HepG2 (cell line): ENCODE measurements around the gene COL8A1. TPM values are rescaled to one million over a fixed set of nuclear protein-coding genes. Genes with fewer than 3 reads are reported as not detected.

Experiments
- ATAC-seq: fragments of 200-7000 bp; cut with Tn5 transposase; 3 replicates; pipeline ENCODE4 v1.9.1; 2020; ENCODE audit warnings: mild to moderate bottlenecking, moderate library complexity
- BruUV-seq: library from RNA; stranded (reverse); fragments of 400-500 nt; replicated peaks from 2 replicates; lab custom pipeline; 2021; lab: Mats Ljungman, UMichigan
- CTCF ChIA-PET: fragments of 300-600 bp; formaldehyde crosslinking; extraction: SDS; loops from one replicate; lab custom pipeline; 2021; ENCODE audit warnings: low total read pairs, inconsistent platforms, low intra/inter-chr PET ratio; lab: Yijun Ruan, JAX
- POLR2A ChIA-PET: fragments of 350-600 bp; sonication (Branson Sonifier 250); formaldehyde crosslinking; loops from one replicate; lab custom pipeline; 2020; ENCODE audit warnings: antibody characterized with exemption, inconsistent platforms; lab: Yijun Ruan, JAX
- DNase-seq: peaks from one replicate; pipeline ENCODE4 v3.0.0-alpha.2; 2015; ENCODE audit warnings: low spot score
- FAIRE-seq: peaks from 3 replicates; lab custom pipeline; 2011; peaks lifted over from hg19 to GRCh38; lab: Jason Lieb, UNC
- H2AFZ ChIP-seq: one replicate; pipeline ENCODE4 v1.6.1; 2011; ENCODE audit warnings: low read length, inconsistent platforms
- H3K27ac ChIP-seq: fragments of 300-600 bp; 3 replicates; pipeline ENCODE4 v1.8.0; 2011; ENCODE audit warnings: mixed run types, mild to moderate bottlenecking, mixed read lengths, low read length, inconsistent platforms; ENCODE audit not compliant: insufficient read depth; ENCODE audit errors: extremely low read length
- H3K27me3 ChIP-seq, 2 experiments: fragments of 200-600 bp in 1 of 2; 2 replicates in 1 of 2; 3 replicates in 1 of 2; pipeline versions ENCODE4 v1.6.0 to v1.8.0; 2011; ENCODE audit warnings: low read length in 2 of 2, mild to moderate bottlenecking in 2 of 2, moderate library complexity in 2 of 2, inconsistent platforms in 1 of 2; ENCODE audit not compliant: insufficient read depth in 2 of 2, control insufficient read depth in 1 of 2
- H3K36me3 ChIP-seq, 2 experiments: fragments of 200-600 bp in 1 of 2; replicated peaks in 1 of 2; 2 replicates in 1 of 2; 3 replicates in 1 of 2; pipeline versions ENCODE4 v1.5.1 to v1.8.0; 2011; ENCODE audit warnings: low read length in 2 of 2, inconsistent platforms in 1 of 2; ENCODE audit not compliant: insufficient read depth in 2 of 2, control insufficient read depth in 1 of 2
- H3K4me1 ChIP-seq: 2 replicates; pipeline ENCODE4 v1.5.1; 2012; ENCODE audit warnings: low read length, inconsistent platforms; ENCODE audit not compliant: insufficient read depth
- H3K4me2 ChIP-seq: 2 replicates; pipeline ENCODE4 v1.6.0; 2011; ENCODE audit warnings: low read depth, low read length, inconsistent platforms
- H3K4me3 ChIP-seq, 3 experiments: fragments of 200-600 bp in 1 of 3; sonication (generic), shearing (Covaris generic) in 1 of 3; replicated peaks in 1 of 3; 2 replicates each; pipeline ENCODE4 v1.5.1; 2011 to 2016; ENCODE audit warnings: low read length in 3 of 3, inconsistent platforms in 2 of 3, low read depth in 2 of 3, mild to moderate bottlenecking in 2 of 3, control low read depth in 1 of 3, mixed read lengths in 1 of 3; ENCODE audit not compliant: insufficient read depth in 1 of 3
- H3K79me2 ChIP-seq: one replicate; pipeline ENCODE4 v1.6.1; 2011; ENCODE audit warnings: low read length, inconsistent platforms; ENCODE audit not compliant: insufficient read depth
- H3K9ac ChIP-seq: 2 replicates; pipeline ENCODE4 v1.6.0; 2011; ENCODE audit warnings: mild to moderate bottlenecking, low read depth, low read length, inconsistent platforms; ENCODE audit not compliant: insufficient read depth
- H3K9me3 ChIP-seq: 2 replicates; pipeline ENCODE4 v1.5.1; 2012; ENCODE audit warnings: mild to moderate bottlenecking, low read length
- H4K20me1 ChIP-seq: 2 replicates; pipeline ENCODE4 v1.6.0; 2011; ENCODE audit warnings: inconsistent platforms, mild to moderate bottlenecking, low read length, moderate library complexity; ENCODE audit not compliant: insufficient read depth
- CEBPB ChIP-seq: IDR thresholded peaks from 2 replicates; pipeline ENCODE4 v1.6.1; 2011; ENCODE audit warnings: low read depth, low read length, improper control_type of control experiment, borderline replicate concordance
- HMGXB4 ChIP-seq, 2 experiments: sonication (generic) in 1 of 2; formaldehyde crosslinking in 1 of 2; IDR thresholded peaks; 2 replicates each; pipeline versions ENCODE4 v1.4.0 to v1.6.1; 2018 to 2020; ENCODE audit warnings: missing genetic modification reagents in 2 of 2, borderline replicate concordance in 1 of 2, low read depth in 1 of 2, mild to moderate bottlenecking in 1 of 2, missing biosample characterization in 1 of 2
- KDM2A ChIP-seq: sonication (generic); formaldehyde crosslinking; IDR thresholded peaks from 2 replicates; pipeline ENCODE4 v1.4.0; 2020; ENCODE audit warnings: low read depth, missing genetic modification reagents, borderline replicate concordance
- RBM22 ChIP-seq: fragments of 200-400 bp; formaldehyde crosslinking; optimal IDR thresholded peaks from 2 replicates; pipeline ENCODE3; 2017; ENCODE audit warnings: mild to moderate bottlenecking, low read length, moderate library complexity
- SAFB2 ChIP-seq: sonication (generic); formaldehyde crosslinking; IDR thresholded peaks from 2 replicates; pipeline ENCODE4 v1.5.1; 2020; ENCODE audit warnings: missing genetic modification reagents, low read depth, mild to moderate bottlenecking, borderline replicate concordance
- SP2 ChIP-seq: sonication (generic); formaldehyde crosslinking; IDR thresholded peaks from 2 replicates; pipeline ENCODE4 v1.5.1; 2020; ENCODE audit warnings: mild to moderate bottlenecking, missing genetic modification reagents
- ZNF337 ChIP-seq: sonication (generic); formaldehyde crosslinking; IDR thresholded peaks from 2 replicates; pipeline ENCODE4 v1.5.1; 2020; ENCODE audit warnings: missing genetic modification reagents, low read depth, mild to moderate bottlenecking, borderline replicate concordance
- ZNF367 ChIP-seq: sonication (generic); formaldehyde crosslinking; IDR thresholded peaks from 2 replicates; pipeline ENCODE4 v1.4.0; 2020; ENCODE audit warnings: missing genetic modification reagents, borderline replicate concordance
- ZNF407 ChIP-seq: sonication (generic); formaldehyde crosslinking; IDR thresholded peaks from one replicate; pipeline ENCODE4 v1.5.1; 2020; ENCODE audit warnings: mild to moderate bottlenecking, missing genetic modification reagents; ENCODE audit errors: not compliant biosample characterization
- ZNF414 ChIP-seq: sonication (generic); formaldehyde crosslinking; IDR thresholded peaks from 2 replicates; pipeline ENCODE4 v1.5.0; 2020; ENCODE audit warnings: missing genetic modification reagents
- WGBS: methylation state at CpG from one replicate; pipeline ENCODE4 v1.1.6; 2017; ENCODE audit warnings: low lambda C conversion rate; 5-methylcytosine and 5-hydroxymethylcytosine counted together
- in situ Hi-C: cut with HindIII; loops from 2 replicates; pipeline ENCODE4 v1.10.0; 2017; ENCODE audit warnings: low pct_unique_long_range_greater_than_20kb; ENCODE audit not compliant: extremely low pct_ligation_motif_present
- intact Hi-C: fragments of 100-400 bp; cut with micrococcal nuclease; formaldehyde crosslinking; loops from one replicate; pipeline ENCODE4 v1.10.0; 2022; ENCODE audit not compliant: unreplicated experiment
- polyA plus RNA-seq, 8 experiments: library from polyadenylated mRNA; depleted of rRNA in 3 of 8; stranded (reverse) in 7 of 8; unstranded in 1 of 8; fragments of >200 nt; fragmentation: Illumina TruSeq in 4 of 8; extraction: Trizol in 4 of 8; gene quantifications; 2 replicates each; pipeline versions ENCODE4 v1.2.1 to v1.2.3, GENCODE V29; 2011 to 2016; ENCODE audit warnings: low read depth in 4 of 8, missing spikeins in 1 of 8, mixed read lengths in 1 of 8; ENCODE audit not compliant: insufficient read depth in 1 of 8
- total RNA-seq, 5 experiments: library from RNA; depleted of rRNA; stranded (reverse); fragments of >200 nt; fragmentation: Illumina TruSeq; extraction: Trizol; gene quantifications; 2 replicates each; pipeline ENCODE4 v1.2.3, GENCODE V29; 2016; ENCODE audit warnings: low read depth in 1 of 5

The COL8A1 gene
- total and polyA plus RNA-seq, 2 of the 13 experiments (the other 11 are each of a cell fraction or from before 2014, with no cell fraction given), result not detected

GRCh38 chr3:99760629-99761028 lies 122.2 kb downstream of the COL8A1 start (continued):
- TF ChIP-seq ZNF407 (CRISPR knock-in tag) (no peak), ZNF367 (CRISPR knock-in tag) (no peak)

- ChIA-PET CTCF (no interaction called here), POLR2A (no interaction called here)
- Histone ChIP-seq H4K20me1 (no peaks in the 10 kb centered on the region), H3K4me3 (no peak overlapping the region), H3K4me1 (no peaks in the 10 kb centered on the region), H3K27me3 (no peaks in the 10 kb centered on the region), H2AFZ (no peak overlapping the region), H3K79me2 (no peaks in the 10 kb centered on the region), H3K9ac (no peak overlapping the region), H3K4me2 (no peak overlapping the region), H3K36me3 (no peaks in the 10 kb centered on the region), H3K9me3 (no peaks in the 10 kb centered on the region), H3K27ac (no peak overlapping the region)
- no peak for DNase-seq
- no TSS peak for BruUV-seq
- in situ Hi-C loops (no loop called here), intact Hi-C loops (no loop called here)
- 9% methylated on average over 8 of the region's 8 CpGs for WGBS
- ATAC-seq, result no peak
- FAIRE-seq, result no peak
- TF ChIP-seq HMGXB4 (CRISPR knock-in tag; IDR thresholded peaks at IDR 0.05; ENCODE audit: borderline replicate concordance in 1 of 2, low read depth in 1 of 2) (no peak), CEBPB (no peak), ZNF337 (CRISPR knock-in tag) (no peak), ZNF414 (CRISPR knock-in tag) (no peak), RBM22 (no peak), SP2 (CRISPR knock-in tag) (no peak), KDM2A (CRISPR knock-in tag) (no peak), SAFB2 (CRISPR knock-in tag) (no peak)
Observed at GRCh38 chr3:99761415-99762165, 123.2 kb downstream of the COL8A1 start.
